ENCODE data around the gene CMTM4. TPM values are rescaled to one million over a fixed set of nuclear protein-coding genes. Genes with fewer than 3 reads are reported as not detected.

CMTM4 gene
- 18.0 to 25.1 TPM (median 23.1 TPM) in 3 replicates for polyA plus RNA-seq
- polyA plus RNA-seq (2011; ENCODE audit: low read depth), result 4.4 TPM
- 18.2 and 22.7 TPM in 2 replicates for polyA plus RNA-seq (2011; cell fraction: cytosol; rRNA removed)
- polyA plus RNA-seq (2011; cell fraction: nucleus; rRNA removed), result 43.4 and 45.6 TPM in 2 replicates
- 14.5 and 15.8 TPM in 2 replicates for polyA plus RNA-seq (2012; ENCODE audit: low replicate concordance)
- 30.8 to 60.5 TPM (median 46.1 TPM) in 3 replicates for polyA minus RNA-seq
- 37.2 TPM for polyA minus RNA-seq (2011; cell fraction: cytosol; rRNA and poly(A)+ RNA removed)
- 41.9 and 58.3 TPM in 2 replicates for polyA minus RNA-seq (2011; cell fraction: nucleus; rRNA and poly(A)+ RNA removed)

DNA sequence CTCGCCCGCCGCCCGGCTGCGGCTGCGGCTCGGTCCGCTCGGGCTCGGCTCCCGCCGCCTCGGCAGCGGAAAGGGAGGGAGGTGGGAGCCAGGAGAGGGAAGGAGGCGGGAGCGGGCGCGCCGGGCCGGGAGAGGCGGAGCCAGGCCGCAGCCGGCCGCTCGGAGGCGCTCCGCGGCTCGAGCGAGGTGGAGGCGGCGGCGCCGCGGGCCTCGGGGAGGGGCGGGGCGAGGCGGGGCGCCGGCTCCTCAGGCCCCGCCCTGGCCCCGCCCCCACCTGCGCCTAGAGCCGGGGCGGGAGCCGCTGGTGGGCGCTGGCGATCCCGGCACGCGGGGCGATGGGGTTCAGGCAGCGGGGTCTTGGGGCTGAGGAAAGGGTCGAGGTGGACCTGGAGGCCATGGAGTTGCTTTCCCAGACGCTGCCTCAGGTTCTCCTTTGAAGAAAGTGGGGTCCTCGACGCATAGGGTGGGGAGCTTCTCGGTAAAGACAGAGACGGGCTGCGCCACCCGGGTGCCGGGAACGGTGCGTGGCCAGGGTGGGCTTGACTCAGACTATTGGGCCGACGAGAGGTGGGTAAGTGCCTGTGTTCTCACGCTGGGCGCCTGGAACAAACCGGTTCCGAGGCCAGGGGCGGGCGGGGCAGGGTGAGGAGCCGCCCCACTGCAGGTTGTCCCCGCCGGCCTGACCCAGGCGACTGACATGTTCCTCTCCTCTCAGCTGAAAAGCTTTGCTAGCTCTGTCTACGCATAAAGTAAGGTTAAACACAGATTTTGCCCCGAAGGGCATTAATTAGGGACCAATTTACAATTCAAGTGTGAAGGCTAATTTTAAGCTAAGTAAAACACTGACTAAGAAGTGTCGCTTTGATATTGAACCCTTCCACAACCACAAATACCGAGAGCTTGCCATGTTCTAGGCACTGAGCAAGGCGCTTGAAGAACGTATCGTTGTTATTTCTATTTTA, at the start of gene CMTM4:
TSS of gene CMTM4 (minus strand) at position 75 of the 962 bp plus-strand sequence. CDS start 218 bp downstream, outside the sequence.
- dilution Hi-C loops (cut with MboI; ENCODE audit: extremely low pct_ligation_motif_present, low sequenced_read_pairs), result no loop called here
- H3K79me2 ChIP-seq (ENCODE audit: control insufficient read depth, insufficient read depth, low read length), result peaks cover 23% of the 10 kb centered on the region
- H4K20me1 ChIP-seq (ENCODE audit: control insufficient read depth, extremely low read depth, insufficient read depth, low read length), result no peaks in the 10 kb centered on the region
- H3K27ac ChIP-seq (ENCODE audit: control insufficient read depth, insufficient read depth, low read length), result peak within 1 kb of the TSS; percentile 68
- no peak for FAIRE-seq
- no peaks in the 10 kb centered on the region for H3K36me3 ChIP-seq (ENCODE audit: control insufficient read depth in 2 of 2, extremely low read depth in 1 of 2, insufficient read depth in 2 of 2, low read length in 2 of 2)
- H2AFZ ChIP-seq (ENCODE audit: control insufficient read depth, low read length), result peak within 1 kb of the TSS; percentile 98
- H3K9ac ChIP-seq (ENCODE audit: control insufficient read depth, extremely low read depth, insufficient read depth, low read length), result peak within 1 kb of the TSS; percentile 86
- DNase-seq (ENCODE audit: low read depth, low spot score), result no peak
- peak within 1 kb of the TSS; percentile 68 to 84 (median 83) for H3K4me3 ChIP-seq (ENCODE audit: control insufficient read depth in 2 of 3, extremely low read depth in 1 of 3, insufficient read depth in 2 of 3, low read depth in 1 of 3, low read length in 3 of 3)
- TF ChIP-seq, protein P1, sequence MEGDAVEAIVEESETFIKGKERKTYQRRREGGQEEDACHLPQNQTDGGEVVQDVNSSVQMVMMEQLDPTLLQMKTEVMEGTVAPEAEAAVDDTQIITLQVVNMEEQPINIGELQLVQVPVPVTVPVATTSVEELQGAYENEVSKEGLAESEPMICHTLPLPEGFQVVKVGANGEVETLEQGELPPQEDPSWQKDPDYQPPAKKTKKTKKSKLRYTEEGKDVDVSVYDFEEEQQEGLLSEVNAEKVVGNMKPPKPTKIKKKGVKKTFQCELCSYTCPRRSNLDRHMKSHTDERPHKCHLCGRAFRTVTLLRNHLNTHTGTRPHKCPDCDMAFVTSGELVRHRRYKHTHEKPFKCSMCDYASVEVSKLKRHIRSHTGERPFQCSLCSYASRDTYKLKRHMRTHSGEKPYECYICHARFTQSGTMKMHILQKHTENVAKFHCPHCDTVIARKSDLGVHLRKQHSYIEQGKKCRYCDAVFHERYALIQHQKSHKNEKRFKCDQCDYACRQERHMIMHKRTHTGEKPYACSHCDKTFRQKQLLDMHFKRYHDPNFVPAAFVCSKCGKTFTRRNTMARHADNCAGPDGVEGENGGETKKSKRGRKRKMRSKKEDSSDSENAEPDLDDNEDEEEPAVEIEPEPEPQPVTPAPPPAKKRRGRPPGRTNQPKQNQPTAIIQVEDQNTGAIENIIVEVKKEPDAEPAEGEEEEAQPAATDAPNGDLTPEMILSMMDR (optimal IDR thresholded peaks at IDR 0.05 in 1 of 3, IDR thresholded peaks at IDR 0.05 in 1 of 3, conservative IDR thresholded peaks at IDR 0.05 in 1 of 3; ENCODE audit: extremely low read depth in 1 of 3, insufficient read depth in 2 of 3, low read length in 3 of 3), result peak in 1 of 3 experiments; percentile 5
- TF ChIP-seq EZH2 (IDR thresholded peaks at IDR 0.05; ENCODE audit: low read length), result no peak
- no peaks in the 10 kb centered on the region for H3K27me3 ChIP-seq (ENCODE audit: control insufficient read depth, extremely low read depth, insufficient read depth, low read length)
- H3K4me2 ChIP-seq (ENCODE audit: control insufficient read depth, extremely low read depth, insufficient read depth, low read depth, low read length), result peak within 1 kb of the TSS; percentile 97
- H3K9me1 ChIP-seq (ENCODE audit: control insufficient read depth, extremely low read depth, insufficient read depth, low read length), result peaks cover 2% of the 10 kb centered on the region
- peaks cover 19% of the 10 kb centered on the region for H3K4me1 ChIP-seq (ENCODE audit: control insufficient read depth, extremely low read depth, insufficient read depth, low read length)
- H3K9me3 ChIP-seq (ENCODE audit: control insufficient read depth, low read depth, low read length), result no peaks in the 10 kb centered on the region

DNA sequence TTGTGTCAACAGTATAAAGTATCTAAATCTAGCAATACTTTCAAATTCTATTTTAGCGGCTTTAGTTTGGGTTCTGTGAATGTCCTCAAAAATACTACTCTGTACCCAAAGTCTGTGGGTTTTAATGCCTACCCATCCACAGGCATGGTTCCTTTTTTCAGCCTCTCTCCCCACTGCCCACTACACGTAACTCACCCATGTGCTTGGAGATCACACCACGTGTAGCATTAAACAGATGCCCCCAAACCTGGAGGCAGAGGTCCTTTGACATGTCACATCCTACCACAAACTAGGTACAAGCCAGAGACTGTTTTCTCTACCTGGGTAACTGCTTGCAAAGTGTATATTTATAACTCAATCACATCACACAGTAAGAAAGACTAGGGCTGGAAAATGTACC, 49.5 kb upstream of the CMTM4 start:
- Histone ChIP-seq H3K36me3 (ENCODE audit: control insufficient read depth in 2 of 2, extremely low read depth in 1 of 2, insufficient read depth in 2 of 2, low read length in 2 of 2) (peaks cover 17 to 35% of the 10 kb centered on the region in 2 experiments), H3K4me2 (ENCODE audit: control insufficient read depth, extremely low read depth, insufficient read depth, low read depth, low read length) (no peak overlapping the region), H3K27ac (ENCODE audit: control insufficient read depth, insufficient read depth, low read length) (no peak overlapping the region), H3K9ac (ENCODE audit: control insufficient read depth, extremely low read depth, insufficient read depth, low read length) (no peak overlapping the region), H3K27me3 (ENCODE audit: control insufficient read depth, extremely low read depth, insufficient read depth, low read length) (no peaks in the 10 kb centered on the region), H4K20me1 (ENCODE audit: control insufficient read depth, extremely low read depth, insufficient read depth, low read length) (peaks cover 3% of the 10 kb centered on the region), H3K4me3 (ENCODE audit: control insufficient read depth in 2 of 3, extremely low read depth in 1 of 3, insufficient read depth in 2 of 3, low read depth in 1 of 3, low read length in 3 of 3) (no peak overlapping the region), H3K9me1 (ENCODE audit: control insufficient read depth, extremely low read depth, insufficient read depth, low read length) (peaks cover 3% of the 10 kb centered on the region), H3K9me3 (ENCODE audit: control insufficient read depth, low read depth, low read length) (no peaks in the 10 kb centered on the region), H3K4me1 (ENCODE audit: control insufficient read depth, extremely low read depth, insufficient read depth, low read length) (peaks cover 30% of the 10 kb centered on the region), H2AFZ (ENCODE audit: control insufficient read depth, low read length) (no peak overlapping the region), H3K79me2 (ENCODE audit: control insufficient read depth, insufficient read depth, low read length) (peaks cover 65% of the 10 kb centered on the region)
- no peak for FAIRE-seq
- no peak for TF ChIP-seq EZH2 (IDR thresholded peaks at IDR 0.05; ENCODE audit: low read length)
- TF ChIP-seq, protein P1 (optimal IDR thresholded peaks at IDR 0.05 in 1 of 3, IDR thresholded peaks at IDR 0.05 in 1 of 3, conservative IDR thresholded peaks at IDR 0.05 in 1 of 3; ENCODE audit: extremely low read depth in 1 of 3, insufficient read depth in 2 of 3, low read length in 3 of 3), result no peak
- dilution Hi-C loops (cut with MboI; ENCODE audit: extremely low pct_ligation_motif_present, low sequenced_read_pairs), result no loop called here
- DNase-seq (ENCODE audit: low read depth, low spot score), result no peak
